ENCODE results near the gene AVP.
"Not testable (repeated sequence)": the region's sequence is repeated elsewhere in the genome, so short reads cannot be mapped to it uniquely, and the experiment has no call there.

DNA sequence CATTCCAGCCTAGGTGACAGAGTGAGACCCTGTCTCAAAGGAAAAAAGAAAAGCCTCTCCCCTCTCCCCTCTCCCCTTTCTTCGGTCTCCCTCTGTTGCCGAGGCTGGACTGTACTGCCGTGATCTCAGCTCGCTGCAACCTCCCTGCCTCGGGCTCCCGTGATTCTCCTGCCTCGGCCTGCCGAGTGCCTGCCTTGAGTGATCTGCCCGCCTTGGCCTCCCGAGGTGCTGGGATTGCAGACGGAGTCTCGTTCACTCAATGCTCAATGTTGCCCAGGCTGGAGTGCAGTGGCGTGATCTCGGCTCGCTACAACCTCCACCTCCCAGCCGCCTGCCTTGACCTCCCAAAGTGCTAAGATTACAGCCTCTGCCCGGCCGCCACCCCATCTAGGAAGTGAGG lies 39.6 kb upstream of the AVP start:
- TF ChIP-seq CTCF, POLR2A (IDR thresholded peaks at IDR 0.05): not testable (repeated sequence)
